ENCODE results near the gene RARA.
A peak's percentile ranks its signal among the peaks of the same experiment; 100 is the strongest.

RARA gene

GRCh38 chr17:40309031-40309948, at the start of gene RARA:
TSS of gene RARA (plus strand) at chr17:40309180. CDS start at chr17:40331219, 22,039 bp downstream.
- DNase-seq (ENCODE audit: low spot score) = no peak

GRCh38 chr17:40259505-40259904, 49.5 kb upstream of the RARA start:
- DNase-seq (ENCODE audit: low spot score) = no peak

- DNase-seq (ENCODE audit: low spot score) = no peak
Measured at GRCh38 chr17:40260528-40260927, 48.5 kb upstream of the RARA start.

- DNase-seq (ENCODE audit: low spot score) = no peak
Measured at GRCh38 chr17:40264458-40265185, 44.4 kb upstream of the RARA start.

GRCh38 chr17:40265337-40265736, 43.6 kb upstream of the RARA start:
- DNase-seq (ENCODE audit: low spot score) = no peak

GRCh38 chr17:40266882-40267281, 42.1 kb upstream of the RARA start:
- DNase-seq (ENCODE audit: low spot score) = no peak

DNA sequence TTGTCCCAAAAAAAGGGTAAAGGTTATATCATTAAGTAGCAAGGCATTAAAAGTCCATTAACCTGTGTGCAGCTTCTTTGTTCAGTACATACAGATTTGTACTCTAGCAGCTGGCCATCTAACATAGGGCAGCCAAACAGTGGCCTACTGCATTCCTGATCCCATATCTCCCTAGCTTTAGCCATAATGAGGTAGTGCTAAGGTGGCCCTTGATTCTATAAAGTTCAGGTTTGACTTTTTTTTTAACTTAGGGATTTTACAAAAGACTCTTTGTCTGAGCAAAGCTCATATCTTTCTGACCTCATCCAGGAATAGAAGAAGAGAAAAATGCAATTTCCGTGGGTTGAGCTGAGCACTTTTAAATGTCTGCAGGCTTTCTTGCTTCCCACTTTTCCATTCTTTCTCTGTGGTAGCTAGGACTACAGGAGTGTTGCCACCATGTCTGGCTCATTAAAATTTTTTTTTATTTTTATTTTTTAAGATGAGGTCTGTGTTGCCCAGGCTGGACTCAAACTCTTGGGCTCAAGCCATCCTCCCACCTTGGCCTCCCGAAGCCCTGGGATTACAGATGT, 40.8 kb upstream of the RARA start:
- no peak for DNase-seq (ENCODE audit: low spot score)

- no peak for DNase-seq (ENCODE audit: low spot score)
Measured at GRCh38 chr17:40278414-40278813, 30.6 kb upstream of the RARA start.

DNA sequence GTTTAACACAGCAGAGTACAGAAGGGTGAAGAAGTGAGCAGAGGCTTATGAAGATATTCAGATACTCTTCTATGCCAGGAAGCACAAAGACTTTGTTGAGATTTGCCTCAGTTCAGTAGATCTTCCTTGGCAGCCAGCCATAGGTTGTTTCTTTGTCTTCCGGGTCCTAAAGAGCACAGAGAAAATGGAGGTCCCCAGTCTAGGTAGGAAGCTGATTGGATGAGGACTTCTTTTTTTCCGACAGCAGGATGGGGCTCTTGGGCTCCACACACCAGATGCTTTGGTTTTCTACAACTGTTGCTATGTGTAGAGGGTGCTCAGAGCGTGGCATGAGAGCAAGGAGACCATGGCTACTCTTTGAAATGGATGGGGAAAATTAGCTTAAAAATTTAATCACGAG, 29.6 kb upstream of the RARA start:
- no peak for DNase-seq (ENCODE audit: low spot score)

- DNase-seq (ENCODE audit: low spot score) = no peak
Measured at GRCh38 chr17:40281663-40282062, 27.3 kb upstream of the RARA start.

GRCh38 chr17:40283662-40284061, 25.3 kb upstream of the RARA start:
- DNase-seq (ENCODE audit: low spot score) = peak; percentile 76

DNA sequence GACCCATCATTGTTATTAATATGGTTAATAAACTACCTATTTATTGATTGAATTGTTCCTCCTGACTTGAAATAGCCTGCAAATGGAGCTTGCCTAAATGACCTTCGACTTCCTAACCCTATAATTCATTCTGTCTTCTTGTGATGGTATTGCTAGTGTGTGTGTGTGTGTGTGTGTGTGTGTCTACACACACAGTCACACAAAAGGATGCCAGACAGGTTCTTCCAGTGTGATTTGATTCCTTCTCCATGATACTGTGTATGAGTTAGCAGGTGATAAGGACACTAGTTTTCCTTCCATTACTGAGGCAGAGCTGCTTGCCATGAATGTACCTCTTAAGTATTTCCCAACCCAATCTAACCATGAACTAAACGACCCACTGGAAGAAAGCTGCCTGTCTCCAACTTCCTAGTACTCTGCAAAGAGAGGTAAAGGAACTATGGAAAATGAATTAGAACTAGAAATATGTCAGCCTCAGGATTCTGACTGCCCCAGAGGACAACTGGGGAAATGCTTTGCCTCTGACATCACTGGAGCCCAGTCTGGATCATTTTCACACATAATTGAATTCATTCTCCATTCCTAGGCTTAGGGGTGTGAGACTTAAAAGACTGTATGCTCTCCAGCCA, 24.8 kb upstream of the RARA start:
- DNase-seq (ENCODE audit: low spot score) = no peak

DNA sequence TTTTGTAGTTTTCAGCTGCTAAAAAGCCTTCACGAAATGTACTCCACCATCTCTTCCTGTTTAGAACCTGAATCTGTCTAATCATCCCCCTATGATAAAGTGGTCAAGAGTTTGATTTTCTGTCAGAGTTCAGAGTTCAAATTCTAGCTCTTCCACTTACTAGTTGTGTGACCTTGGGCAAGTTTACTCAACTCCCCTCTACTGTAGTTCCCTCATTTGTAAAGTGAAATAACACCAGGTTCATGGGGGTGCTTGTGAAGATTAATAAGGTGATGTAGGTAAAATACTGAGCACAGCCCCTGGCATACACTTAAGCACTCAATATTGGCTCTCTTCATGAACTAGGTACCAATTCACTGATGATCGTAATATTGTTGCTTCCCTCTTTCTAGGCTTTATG, 22.5 kb upstream of the RARA start:
- DNase-seq (ENCODE audit: low spot score) = no peak

DNA sequence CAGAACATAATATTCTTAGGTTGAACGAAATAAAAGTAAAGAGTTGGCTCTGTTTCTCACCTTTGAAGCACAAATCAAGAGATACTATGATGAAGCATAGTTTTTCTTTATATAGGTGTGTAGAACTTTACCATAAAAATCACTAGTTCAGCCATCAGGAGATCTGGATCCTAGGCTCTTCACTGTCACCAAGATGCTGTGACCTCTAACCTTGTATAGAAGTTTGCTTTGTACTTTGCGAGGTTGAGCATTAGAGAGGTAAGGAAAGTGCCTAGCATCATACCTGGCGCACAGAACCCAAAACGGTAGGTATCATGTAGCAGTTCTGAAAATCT, 21.9 kb upstream of the RARA start:
- no peak for DNase-seq (ENCODE audit: low spot score)

DNA sequence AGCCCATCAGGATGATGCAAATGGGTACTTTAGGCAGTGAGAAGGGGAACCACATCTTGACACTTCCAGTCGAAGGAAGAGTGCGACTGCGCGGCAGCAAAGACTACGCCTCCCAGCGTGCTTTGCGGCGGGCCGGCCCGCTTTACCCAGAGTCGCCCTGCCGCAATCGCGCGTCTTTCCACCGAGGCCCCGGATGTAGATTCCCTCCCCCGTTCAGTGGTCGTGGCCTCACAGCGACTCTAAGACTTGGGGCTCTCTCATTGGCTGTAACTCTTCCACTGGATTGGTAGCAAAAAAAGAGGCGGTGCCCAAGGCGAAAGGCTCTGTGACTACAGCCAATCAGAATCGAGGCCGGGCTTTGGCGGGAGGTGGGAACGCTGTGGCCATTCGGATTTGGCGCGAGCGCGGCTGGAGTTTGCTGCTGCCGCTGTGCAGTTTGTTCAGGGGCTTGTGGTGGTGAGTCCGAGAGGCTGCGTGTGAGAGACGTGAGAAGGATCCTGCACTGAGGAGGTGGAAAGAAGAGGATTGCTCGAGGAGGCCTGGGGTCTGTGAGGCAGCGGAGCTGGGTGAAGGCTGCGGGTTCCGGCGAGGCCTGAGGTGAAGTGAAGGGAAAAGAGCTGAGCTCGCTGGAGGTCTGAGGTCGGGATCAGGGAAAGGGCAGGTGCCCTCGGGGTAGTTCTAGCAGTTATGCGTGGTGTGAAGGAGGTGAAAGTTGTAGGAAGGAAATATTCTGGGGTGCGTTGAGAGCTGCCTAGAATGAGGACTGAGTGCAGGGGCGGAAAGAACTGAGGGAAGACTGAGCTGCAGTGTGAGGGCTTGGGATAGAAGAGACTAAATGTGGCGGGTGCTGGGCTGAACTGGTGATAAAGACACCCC, 21.2 kb upstream of the RARA start, which contains the start of gene CDC6:
Gene CDC6 (plus strand): TSS at position 386 of the 876 bp plus-strand sequence. CDS start 1,542 bp downstream, outside the sequence.
- DNase-seq (ENCODE audit: low spot score) = peak; percentile 99

GRCh38 chr17:40290629-40291280, 18.2 kb upstream of the RARA start:
- DNase-seq (ENCODE audit: low spot score) = peak; percentile 52

DNA sequence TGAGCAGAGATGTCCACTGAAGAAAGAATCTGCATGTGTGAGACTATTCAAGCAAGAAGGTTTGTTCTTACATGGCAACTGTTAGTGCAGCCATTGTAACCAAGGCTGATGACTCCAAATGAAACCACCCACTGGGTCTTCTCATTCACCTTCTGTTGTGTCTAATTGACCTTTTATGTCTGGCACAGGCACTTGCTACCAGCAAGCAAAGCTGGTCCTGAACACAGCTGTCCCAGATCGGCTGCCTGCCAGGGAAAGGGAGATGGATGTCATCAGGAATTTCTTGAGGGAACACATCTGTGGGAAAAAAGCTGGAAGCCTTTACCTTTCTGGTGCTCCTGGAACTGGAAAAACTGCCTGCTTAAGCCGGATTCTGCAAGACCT, 17.7 kb upstream of the RARA start:
- DNase-seq (ENCODE audit: low spot score) = no peak

DNA sequence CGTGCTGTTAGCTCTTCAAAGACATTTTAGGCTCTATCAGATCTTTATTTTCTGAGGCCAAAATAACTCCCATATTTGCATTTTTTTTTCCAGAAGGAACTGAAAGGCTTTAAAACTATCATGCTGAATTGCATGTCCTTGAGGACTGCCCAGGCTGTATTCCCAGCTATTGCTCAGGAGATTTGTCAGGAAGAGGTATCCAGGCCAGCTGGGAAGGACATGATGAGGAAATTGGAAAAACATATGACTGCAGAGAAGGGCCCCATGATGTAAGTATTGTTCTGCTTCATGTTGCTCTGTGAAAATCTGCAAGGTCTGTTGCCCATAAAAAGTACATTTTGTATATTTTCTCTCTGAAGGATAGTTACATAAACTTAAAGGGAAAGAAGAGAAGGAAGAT, 15.6 kb upstream of the RARA start:
- no peak for DNase-seq (ENCODE audit: low spot score)

DNA sequence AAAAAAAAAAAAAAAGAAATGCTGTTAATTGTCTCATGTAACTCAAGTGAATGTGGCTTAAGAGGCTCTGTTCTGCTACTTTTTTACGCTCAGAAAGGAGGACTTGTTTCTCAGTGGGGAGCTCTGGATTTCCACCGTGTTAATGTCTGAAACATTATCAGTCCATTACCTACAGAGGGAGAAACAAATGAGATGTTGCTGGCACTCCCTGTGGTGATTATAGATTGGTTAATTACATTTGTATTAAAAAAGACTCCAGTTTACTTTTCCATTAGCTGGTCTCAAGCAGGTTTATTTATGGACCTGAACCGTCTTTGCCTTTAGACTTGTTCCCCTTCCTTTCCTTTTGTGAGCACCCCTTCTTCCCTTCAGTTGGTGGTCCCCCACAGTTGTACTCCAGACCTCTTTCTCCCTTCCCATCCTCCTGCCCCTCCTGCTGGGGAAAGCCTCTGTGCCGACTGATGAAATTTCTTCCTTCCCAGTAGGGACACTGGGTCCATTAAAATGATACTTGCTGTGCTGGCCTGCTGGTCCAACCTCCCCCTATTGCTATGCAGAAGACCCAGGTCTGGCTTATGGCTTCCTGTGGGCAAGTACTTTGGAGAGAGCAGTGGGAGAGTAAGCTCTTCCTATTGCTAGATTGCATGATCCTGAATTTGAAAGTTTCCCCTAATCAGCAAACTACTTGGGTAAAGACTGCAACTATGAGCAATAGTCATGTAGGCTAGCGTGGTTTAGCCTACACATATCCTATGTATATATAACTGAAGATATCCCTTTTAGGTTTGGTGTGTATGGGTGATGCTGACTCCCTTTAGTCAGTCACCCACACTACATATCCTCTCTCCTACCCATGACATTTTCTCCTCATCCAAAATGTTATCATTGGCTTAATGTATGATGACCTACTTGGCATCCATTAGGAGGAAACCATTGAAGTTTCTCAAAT, 13.2 kb upstream of the RARA start:
- DNase-seq (ENCODE audit: low spot score) = no peak

DNA sequence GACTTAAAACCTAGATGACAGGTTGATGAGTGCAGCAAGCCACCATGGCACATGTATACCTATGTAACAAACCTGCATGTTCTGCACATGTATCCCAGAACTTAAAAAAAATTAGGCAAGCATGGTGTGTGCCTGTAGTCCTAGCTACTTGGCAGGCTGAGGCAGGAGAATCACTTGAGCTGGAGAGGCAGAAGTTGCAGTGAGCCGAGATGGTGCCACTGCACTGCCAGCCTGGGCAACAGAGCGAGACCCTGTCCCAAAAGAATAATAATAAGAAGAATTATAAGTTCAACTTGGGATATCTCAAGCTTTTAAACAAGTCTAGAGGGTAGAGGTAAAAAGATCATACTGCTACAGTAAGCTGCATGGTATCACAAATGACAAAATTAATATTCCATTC, 11.5 kb upstream of the RARA start:
- DNase-seq (ENCODE audit: low spot score) = no peak

Measured in CD4-positive, alpha-beta T cell treated with Interleukin-15 for 4 hours (primary cell).